Neural cell (in vitro differentiated cells): Measurements from ENCODE around the gene CHM. TPM values are rescaled to one million over a fixed set of nuclear protein-coding genes. Genes with fewer than 3 reads are reported as not detected.

Source experiments
- H2AFZ ChIP-seq: fragments of 200-600, 300-800 bp; sonication (generic), shearing (Covaris generic); 2 replicates; pipeline ENCODE4 v1.6.0; 2014; ENCODE audit warnings: low read depth, mild to moderate bottlenecking, antibody characterized with exemption, low read length, moderate library complexity
- H3F3A ChIP-seq: fragments of 200-600 bp; shearing (Covaris generic); 2 replicates; pipeline ENCODE4 v1.6.1; 2016; ENCODE audit warnings: mild to moderate bottlenecking, moderate library complexity, mixed read lengths, antibody characterized with exemption, low read length; ENCODE audit not compliant: insufficient read depth, poor library complexity, severe bottlenecking
- H3K27ac ChIP-seq: fragments of 200-600, 300-800 bp; sonication (generic), shearing (Covaris generic); 2 replicates; pipeline ENCODE4 v1.5.1; 2014; ENCODE audit warnings: mild to moderate bottlenecking, low read length, moderate library complexity
- H3K27me3 ChIP-seq: fragments of 300-800, 200-600 bp; sonication (generic), shearing (Covaris generic); 2 replicates; pipeline ENCODE4 v1.6.0; 2014; ENCODE audit warnings: mild to moderate bottlenecking, low read depth, low read length, moderate library complexity; ENCODE audit not compliant: insufficient read depth
- H3K36me3 ChIP-seq: fragments of 300-800, 200-600 bp; sonication (generic), shearing (Covaris generic); 2 replicates; pipeline ENCODE4 v1.5.1; 2014; ENCODE audit warnings: mild to moderate bottlenecking, antibody characterized with exemption, low read length, moderate library complexity; ENCODE audit not compliant: insufficient read depth
- H3K4me2 ChIP-seq: fragments of 300-800, 200-600 bp; sonication (generic), shearing (Covaris generic); 2 replicates; pipeline ENCODE4 v1.6.0; 2014; ENCODE audit warnings: mild to moderate bottlenecking, low read length
- H3K4me3 ChIP-seq: fragments of 300-800, 200-600 bp; sonication (generic), shearing (Covaris generic); 2 replicates; pipeline ENCODE4 v1.5.1; 2014; ENCODE audit warnings: mild to moderate bottlenecking, low read length, moderate library complexity
- H3K79me2 ChIP-seq: fragments of 200-600 bp; shearing (Covaris generic); replicated peaks from 2 replicates; pipeline ENCODE4 v1.6.0; 2014; ENCODE audit warnings: mild to moderate bottlenecking, low read length, moderate library complexity; ENCODE audit not compliant: insufficient read depth
- H3K9ac ChIP-seq: fragments of 300-800, 200-600 bp; sonication (generic), shearing (Covaris generic); 2 replicates; pipeline ENCODE4 v1.6.1; 2016; ENCODE audit warnings: mild to moderate bottlenecking, low read length, mixed read lengths
- H3K9me2 ChIP-seq: fragments of 200-600 bp; shearing (Covaris generic); 2 replicates; pipeline ENCODE4 v1.6.1; 2016; ENCODE audit warnings: mild to moderate bottlenecking, low read length, mixed read lengths; ENCODE audit not compliant: insufficient read depth
- H3K9me3 ChIP-seq: fragments of 200-600, 300-800 bp; sonication (generic), shearing (Covaris generic); 2 replicates; pipeline ENCODE4 v1.6.1; 2016; ENCODE audit warnings: mild to moderate bottlenecking, mixed run types, low read length, moderate library complexity, mixed read lengths
- H4K20me1 ChIP-seq: fragments of 200-600 bp; shearing (Covaris generic); 2 replicates; pipeline ENCODE4 v1.6.1; 2016; ENCODE audit warnings: mild to moderate bottlenecking, mixed run types; ENCODE audit not compliant: insufficient read depth
- EP300 ChIP-seq: fragments of 450-650 bp; conservative IDR thresholded peaks from 2 replicates; pipeline ENCODE4 v1.6.1; 2014; ENCODE audit warnings: antibody characterized with exemption, mild to moderate bottlenecking, moderate library complexity; ENCODE audit not compliant: poor library complexity, severe bottlenecking
- EZH2 ChIP-seq: fragments of 200-600, 300-800 bp; shearing (Covaris generic), sonication (generic); IDR thresholded peaks from 2 replicates; pipeline ENCODE4 v1.6.1; 2014; ENCODE audit warnings: antibody characterized with exemption, low read length, borderline replicate concordance, mild to moderate bottlenecking; ENCODE audit not compliant: insufficient read depth, poor library complexity, severe bottlenecking
- MXI1 ChIP-seq: fragments of 450-650 bp; conservative IDR thresholded peaks from 2 replicates; pipeline ENCODE4 v1.6.1; 2014; ENCODE audit warnings: antibody characterized with exemption, mild to moderate bottlenecking; ENCODE audit not compliant: poor library complexity, severe bottlenecking
- POLR2AphosphoS5 ChIP-seq: IDR thresholded peaks from 2 replicates; pipeline ENCODE4 v1.6.1; 2012
- RAD21 ChIP-seq: fragments of 450-650 bp; conservative IDR thresholded peaks from 2 replicates; pipeline ENCODE4 v1.6.1; 2014; ENCODE audit warnings: antibody characterized with exemption, mild to moderate bottlenecking, moderate library complexity
- SMC3 ChIP-seq: fragments of 450-650 bp; conservative IDR thresholded peaks from 2 replicates; pipeline ENCODE4 v1.6.1; 2014; ENCODE audit warnings: antibody characterized with exemption, mild to moderate bottlenecking, moderate library complexity; ENCODE audit not compliant: poor library complexity
- TAF1 ChIP-seq: IDR thresholded peaks from 2 replicates; pipeline ENCODE4 v1.6.1; 2012; ENCODE audit warnings: low read depth
- polyA plus RNA-seq: library from polyadenylated mRNA; depleted of rRNA; stranded (reverse); fragments of >200 nt; gene quantifications from 2 replicates; pipeline ENCODE4 v1.2.3, GENCODE V29; 2014
- TF ChIP-seq, protein P1 (sequence below): IDR thresholded peaks from 2 replicates; pipeline ENCODE4 v1.6.1; 2012; ENCODE audit warnings: borderline replicate concordance
- TF ChIP-seq, protein P2 (sequence below): fragments of 450-650 bp; IDR thresholded peaks from 2 replicates; pipeline ENCODE4 v1.5.1; 2014; ENCODE audit warnings: antibody characterized with exemption, mild to moderate bottlenecking, moderate library complexity; ENCODE audit not compliant: poor library complexity, severe bottlenecking

CHM gene
- polyA plus RNA-seq, 1 donor from 2014 or later = 20.3 TPM

DNA sequence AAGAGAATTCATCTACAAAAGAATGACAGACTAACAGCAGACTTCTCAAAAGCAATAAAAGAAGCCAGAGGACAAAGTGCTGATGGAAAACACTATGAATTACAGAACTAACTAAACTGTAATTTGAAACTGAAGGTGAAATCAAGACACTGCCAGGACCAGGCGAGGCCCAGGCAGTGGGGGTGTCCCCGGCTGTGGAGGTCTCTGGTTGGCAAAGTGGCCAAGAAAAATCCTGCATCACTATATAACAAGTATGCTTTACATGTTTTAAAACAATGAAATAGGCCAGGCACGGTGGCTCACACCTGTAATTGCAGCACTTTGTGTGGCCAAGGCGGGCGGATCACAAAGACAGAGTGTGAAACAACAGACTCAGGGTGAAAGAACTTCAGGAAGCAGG lies 32.9 kb downstream of the CHM start:
- Histone ChIP-seq H3K9me2 (no peaks in the 10 kb centered on the region), H3K36me3 (no peaks in the 10 kb centered on the region), H3K79me2 (no peaks in the 10 kb centered on the region), H3K4me2 (no peak overlapping the region), H3K9ac (no peak overlapping the region), H3K27ac (no peak overlapping the region), H2AFZ (no peak overlapping the region), H3F3A (no peaks in the 10 kb centered on the region), H3K9me3 (no peaks in the 10 kb centered on the region), H3K27me3 (no peaks in the 10 kb centered on the region), H4K20me1 (no peaks in the 10 kb centered on the region), H3K4me3 (no peak overlapping the region)
- no peak for TF ChIP-seq POLR2AphosphoS5
- TF ChIP-seq, protein P1, sequence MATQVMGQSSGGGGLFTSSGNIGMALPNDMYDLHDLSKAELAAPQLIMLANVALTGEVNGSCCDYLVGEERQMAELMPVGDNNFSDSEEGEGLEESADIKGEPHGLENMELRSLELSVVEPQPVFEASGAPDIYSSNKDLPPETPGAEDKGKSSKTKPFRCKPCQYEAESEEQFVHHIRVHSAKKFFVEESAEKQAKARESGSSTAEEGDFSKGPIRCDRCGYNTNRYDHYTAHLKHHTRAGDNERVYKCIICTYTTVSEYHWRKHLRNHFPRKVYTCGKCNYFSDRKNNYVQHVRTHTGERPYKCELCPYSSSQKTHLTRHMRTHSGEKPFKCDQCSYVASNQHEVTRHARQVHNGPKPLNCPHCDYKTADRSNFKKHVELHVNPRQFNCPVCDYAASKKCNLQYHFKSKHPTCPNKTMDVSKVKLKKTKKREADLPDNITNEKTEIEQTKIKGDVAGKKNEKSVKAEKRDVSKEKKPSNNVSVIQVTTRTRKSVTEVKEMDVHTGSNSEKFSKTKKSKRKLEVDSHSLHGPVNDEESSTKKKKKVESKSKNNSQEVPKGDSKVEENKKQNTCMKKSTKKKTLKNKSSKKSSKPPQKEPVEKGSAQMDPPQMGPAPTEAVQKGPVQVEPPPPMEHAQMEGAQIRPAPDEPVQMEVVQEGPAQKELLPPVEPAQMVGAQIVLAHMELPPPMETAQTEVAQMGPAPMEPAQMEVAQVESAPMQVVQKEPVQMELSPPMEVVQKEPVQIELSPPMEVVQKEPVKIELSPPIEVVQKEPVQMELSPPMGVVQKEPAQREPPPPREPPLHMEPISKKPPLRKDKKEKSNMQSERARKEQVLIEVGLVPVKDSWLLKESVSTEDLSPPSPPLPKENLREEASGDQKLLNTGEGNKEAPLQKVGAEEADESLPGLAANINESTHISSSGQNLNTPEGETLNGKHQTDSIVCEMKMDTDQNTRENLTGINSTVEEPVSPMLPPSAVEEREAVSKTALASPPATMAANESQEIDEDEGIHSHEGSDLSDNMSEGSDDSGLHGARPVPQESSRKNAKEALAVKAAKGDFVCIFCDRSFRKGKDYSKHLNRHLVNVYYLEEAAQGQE = no peak
- no peak for TF ChIP-seq SMC3

DNA sequence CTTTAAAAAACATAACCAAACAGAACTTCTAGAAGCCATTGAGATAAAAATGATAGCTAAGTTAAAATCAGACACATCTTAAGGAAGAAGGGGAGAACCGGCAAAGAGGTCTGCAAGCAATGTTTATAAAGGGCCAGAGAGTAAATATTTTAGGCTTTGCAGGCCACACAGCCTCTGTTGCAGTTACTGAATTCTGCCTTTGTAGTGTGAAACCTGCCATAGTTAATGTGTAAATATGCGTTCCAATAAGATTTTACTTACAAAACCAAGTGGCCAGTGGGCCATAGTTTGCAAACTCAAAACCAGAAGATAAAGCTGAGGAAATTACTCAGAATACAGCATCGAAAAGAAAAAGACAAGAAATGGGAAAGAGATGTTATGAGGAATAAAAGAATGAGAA lies 33.6 kb downstream of the CHM start:
- Histone ChIP-seq H3K36me3 (no peaks in the 10 kb centered on the region), H3K9me2 (no peaks in the 10 kb centered on the region), H3K9me3 (no peaks in the 10 kb centered on the region), H4K20me1 (no peaks in the 10 kb centered on the region), H3K9ac (no peak overlapping the region), H3F3A (no peaks in the 10 kb centered on the region), H3K27ac (no peak overlapping the region), H3K4me3 (no peak overlapping the region), H3K79me2 (no peaks in the 10 kb centered on the region), H3K4me2 (no peak overlapping the region), H3K27me3 (no peaks in the 10 kb centered on the region), H2AFZ (no peak overlapping the region)
- TF ChIP-seq RAD21 (no peak), MXI1 (no peak), EZH2 (no peak), SMC3 (no peak), TAF1 (no peak), POLR2AphosphoS5 (no peak), EP300 (no peak)
- TF ChIP-seq, protein P1 = no peak
- TF ChIP-seq, protein P2, sequence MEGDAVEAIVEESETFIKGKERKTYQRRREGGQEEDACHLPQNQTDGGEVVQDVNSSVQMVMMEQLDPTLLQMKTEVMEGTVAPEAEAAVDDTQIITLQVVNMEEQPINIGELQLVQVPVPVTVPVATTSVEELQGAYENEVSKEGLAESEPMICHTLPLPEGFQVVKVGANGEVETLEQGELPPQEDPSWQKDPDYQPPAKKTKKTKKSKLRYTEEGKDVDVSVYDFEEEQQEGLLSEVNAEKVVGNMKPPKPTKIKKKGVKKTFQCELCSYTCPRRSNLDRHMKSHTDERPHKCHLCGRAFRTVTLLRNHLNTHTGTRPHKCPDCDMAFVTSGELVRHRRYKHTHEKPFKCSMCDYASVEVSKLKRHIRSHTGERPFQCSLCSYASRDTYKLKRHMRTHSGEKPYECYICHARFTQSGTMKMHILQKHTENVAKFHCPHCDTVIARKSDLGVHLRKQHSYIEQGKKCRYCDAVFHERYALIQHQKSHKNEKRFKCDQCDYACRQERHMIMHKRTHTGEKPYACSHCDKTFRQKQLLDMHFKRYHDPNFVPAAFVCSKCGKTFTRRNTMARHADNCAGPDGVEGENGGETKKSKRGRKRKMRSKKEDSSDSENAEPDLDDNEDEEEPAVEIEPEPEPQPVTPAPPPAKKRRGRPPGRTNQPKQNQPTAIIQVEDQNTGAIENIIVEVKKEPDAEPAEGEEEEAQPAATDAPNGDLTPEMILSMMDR = no peak
